WTC11 (cell line): ENCODE measurements around the gene POU3F3. TPM values are rescaled to one million over a fixed set of nuclear protein-coding genes. Genes with fewer than 3 reads are reported as not detected.

Experiments
- ATAC-seq: fragments of 200-7000 bp; cut with Tn5 transposase; 2 replicates; pipeline ENCODE4 v1.10.0; 2021; ENCODE audit warnings: mild to moderate bottlenecking, moderate library complexity
- CTCF ChIA-PET: fragments of 300-600 bp; sonication (Branson Sonifier 250); formaldehyde crosslinking; loops from one replicate; lab custom pipeline; 2021; ENCODE audit warnings: antibody characterized with exemption; lab: Charles Lee
- POLR2A ChIA-PET: fragments of 350-600 bp; sonication (Branson Sonifier 250); formaldehyde crosslinking; loops from one replicate; lab custom pipeline; 2021; ENCODE audit warnings: antibody characterized with exemption; lab: Charles Lee
- DNase-seq: peaks from one replicate; pipeline ENCODE4 v3.0.0; 2021; ENCODE audit warnings: low spot score
- H3K27ac Mint-ChIP-seq: 2 replicates; pipeline ENCODE4 v1.8.0; 2021; ENCODE audit warnings: mixed read lengths
- H3K27me3 Mint-ChIP-seq: 2 replicates; pipeline ENCODE4 v1.8.0; 2021; ENCODE audit warnings: low read depth, mild to moderate bottlenecking, moderate library complexity, mixed read lengths
- H3K36me3 Mint-ChIP-seq: 2 replicates; pipeline ENCODE4 v1.8.0; 2021; ENCODE audit warnings: mixed read lengths
- H3K4me1 Mint-ChIP-seq: 2 replicates; pipeline ENCODE4 v1.8.0; 2022; ENCODE audit warnings: mixed read lengths
- H3K4me3 Mint-ChIP-seq: 2 replicates; pipeline ENCODE4 v1.8.0; 2021; ENCODE audit warnings: mild to moderate bottlenecking, moderate library complexity, mixed read lengths
- H3K9me3 Mint-ChIP-seq: 2 replicates; pipeline ENCODE4 v1.8.0; 2021; ENCODE audit warnings: mixed read lengths
- FOXJ3 ChIP-seq: sonication (generic); formaldehyde crosslinking; IDR thresholded peaks from 2 replicates; pipeline ENCODE4 v1.9.0; 2021; ENCODE audit warnings: missing genetic modification reagents, mild to moderate bottlenecking, borderline replicate concordance
- NFE2L1 ChIP-seq: sonication (generic); formaldehyde crosslinking; IDR thresholded peaks from 2 replicates; pipeline ENCODE4 v1.8.1; 2023; ENCODE audit warnings: missing genetic modification reagents
- NR2C2 ChIP-seq: sonication (generic); formaldehyde crosslinking; IDR thresholded peaks from 2 replicates; pipeline ENCODE4 v1.8.0; 2022; ENCODE audit warnings: mild to moderate bottlenecking, missing genetic modification reagents
- NR3C1 ChIP-seq: sonication (generic); formaldehyde crosslinking; conservative IDR thresholded peaks from 2 replicates; pipeline ENCODE4 v1.8.1; 2023; ENCODE audit warnings: low read depth, mild to moderate bottlenecking, missing genetic modification reagents
- SP1 ChIP-seq: sonication (generic); formaldehyde crosslinking; conservative IDR thresholded peaks from 2 replicates; pipeline ENCODE4 v1.8.1; 2022; ENCODE audit warnings: missing genetic modification reagents
- TCF7 ChIP-seq: sonication (generic); formaldehyde crosslinking; IDR thresholded peaks from 2 replicates; pipeline ENCODE4 v1.8.0; 2022; ENCODE audit warnings: mild to moderate bottlenecking, low read depth, missing genetic modification reagents, moderate library complexity
- TP53 ChIP-seq: sonication (generic); formaldehyde crosslinking; IDR thresholded peaks from 2 replicates; pipeline ENCODE4 v1.8.1; 2023; ENCODE audit warnings: mild to moderate bottlenecking, missing genetic modification reagents
- ZNF317 ChIP-seq: sonication (generic); formaldehyde crosslinking; IDR thresholded peaks from 2 replicates; pipeline ENCODE4 v1.8.1; 2023; ENCODE audit warnings: low read depth, mild to moderate bottlenecking, moderate library complexity, missing genetic modification reagents, borderline replicate concordance
- ZNF423 ChIP-seq: fragments of 250-450 bp; sonication (Bioruptor Pico); IDR thresholded peaks from 2 replicates; pipeline ENCODE4 v2.1.2; 2022; ENCODE audit warnings: mild to moderate bottlenecking, moderate library complexity
- total RNA-seq: library from RNA; stranded (reverse); gene quantifications from 3 replicates; pipeline ENCODE4 v1.2.3, GENCODE V29; 2021
- TF ChIP-seq, protein P1 (sequence below): sonication (generic); formaldehyde crosslinking; IDR thresholded peaks from 2 replicates; pipeline ENCODE4 v1.8.1; 2023; ENCODE audit warnings: mild to moderate bottlenecking, missing genetic modification reagents, moderate library complexity
- TF ChIP-seq, protein P2 (sequence below): sonication (generic); formaldehyde crosslinking; IDR thresholded peaks from 2 replicates; pipeline ENCODE4 v1.8.1; 2023; ENCODE audit warnings: mild to moderate bottlenecking, missing genetic modification reagents, moderate library complexity
- TF ChIP-seq, protein P3 (sequence below): sonication (generic); formaldehyde crosslinking; IDR thresholded peaks from 2 replicates; pipeline ENCODE4 v1.8.0; 2022; ENCODE audit warnings: mild to moderate bottlenecking, missing genetic modification reagents
- TF ChIP-seq, protein P4 (sequence below): sonication (generic); formaldehyde crosslinking; IDR thresholded peaks from 2 replicates; pipeline ENCODE4 v1.8.1; 2022; ENCODE audit warnings: mild to moderate bottlenecking, moderate library complexity, missing genetic modification reagents
- TF ChIP-seq, protein P5 (sequence below): fragments of 250-450 bp; sonication (Bioruptor Pico); IDR thresholded peaks from 2 replicates; pipeline ENCODE4 v1.9.0; 2021; ENCODE audit warnings: moderate library complexity, mild to moderate bottlenecking, inconsistent platforms, borderline replicate concordance
- TF ChIP-seq, protein P6 (sequence below): sonication (generic); formaldehyde crosslinking; IDR thresholded peaks from 2 replicates; pipeline ENCODE4 v1.8.0; 2022; ENCODE audit warnings: mild to moderate bottlenecking, missing genetic modification reagents
- TF ChIP-seq, protein P7 (sequence below): sonication (generic); formaldehyde crosslinking; IDR thresholded peaks from 2 replicates; pipeline ENCODE4 v1.8.1; 2022; ENCODE audit warnings: low read depth, missing genetic modification reagents, borderline replicate concordance

Gene POU3F3
- total RNA-seq, 1 experiment from 2014 or later: not detected

DNA sequence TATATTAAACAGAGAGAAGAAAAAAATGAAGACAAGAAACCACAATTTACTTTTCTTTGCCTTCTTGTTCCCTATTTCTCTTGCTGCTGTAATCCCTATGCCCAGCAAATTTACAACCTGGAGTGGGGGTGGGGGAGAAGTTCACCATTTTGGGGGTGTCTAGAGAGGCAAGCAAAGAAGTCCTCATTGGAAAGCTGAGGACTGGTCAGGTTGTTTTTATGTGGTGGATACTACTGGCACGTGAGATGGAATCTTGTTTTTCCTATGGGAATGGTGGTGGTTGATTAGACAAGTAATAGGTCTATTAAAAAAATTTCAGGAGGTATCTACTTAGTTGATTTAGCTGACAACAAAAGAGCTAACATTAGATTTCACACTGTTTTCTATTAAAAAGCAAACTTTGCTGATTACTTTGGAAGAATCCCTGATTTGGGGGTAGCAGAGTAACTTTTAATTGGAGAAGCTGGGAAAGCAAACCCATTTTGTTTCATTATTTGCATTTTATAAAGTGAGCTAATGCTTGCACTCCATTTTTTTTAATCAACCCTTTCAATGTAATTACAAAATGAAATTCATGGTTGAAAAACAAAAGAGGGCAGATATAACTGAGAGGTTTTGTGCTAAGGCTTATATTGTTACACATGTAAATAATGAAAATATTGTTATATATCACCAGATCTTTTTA is 6.0 kb downstream of the POU3F3 start:
- H3K4me3 Mint-ChIP-seq: no peak overlapping the region

DNA sequence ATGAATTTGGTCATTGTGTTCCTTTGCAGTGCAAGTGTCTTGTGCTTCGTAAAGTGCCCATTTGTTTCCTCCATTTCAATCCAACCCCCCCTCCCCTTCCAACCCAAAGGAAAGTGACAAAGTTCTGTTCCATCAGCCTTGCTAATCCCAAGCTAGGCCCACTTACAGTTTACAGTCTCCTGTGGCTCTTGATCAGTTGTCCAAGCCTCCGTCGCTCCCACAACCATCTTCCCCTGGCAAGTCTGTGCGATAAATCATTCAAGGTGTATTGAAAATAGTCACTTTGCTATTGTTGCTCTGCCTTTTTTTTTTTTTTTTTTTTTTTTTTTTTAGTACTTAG is 6.5 kb downstream of the POU3F3 start:
- no peak for DNase-seq
- no peaks in the 10 kb centered on the region for H3K9me3 Mint-ChIP-seq
- peaks cover 49% of the 10 kb centered on the region for H3K4me1 Mint-ChIP-seq
- H3K36me3 Mint-ChIP-seq: no peaks in the 10 kb centered on the region; the same call in 1 of the 2 replicates
- no peak for ATAC-seq
- ChIA-PET CTCF (no interaction called here), POLR2A (no interaction called here)
- H3K27ac Mint-ChIP-seq: no peak overlapping the region
- peaks cover 92% of the 10 kb centered on the region for H3K27me3 Mint-ChIP-seq
- no peak overlapping the region for H3K4me3 Mint-ChIP-seq
- TF ChIP-seq SP1 (CRISPR knock-in tag): no peak
- no peak for TF ChIP-seq TCF7 (CRISPR knock-in tag)
- no peak for TF ChIP-seq NR2C2 (CRISPR knock-in tag)
- TF ChIP-seq, protein P1, sequence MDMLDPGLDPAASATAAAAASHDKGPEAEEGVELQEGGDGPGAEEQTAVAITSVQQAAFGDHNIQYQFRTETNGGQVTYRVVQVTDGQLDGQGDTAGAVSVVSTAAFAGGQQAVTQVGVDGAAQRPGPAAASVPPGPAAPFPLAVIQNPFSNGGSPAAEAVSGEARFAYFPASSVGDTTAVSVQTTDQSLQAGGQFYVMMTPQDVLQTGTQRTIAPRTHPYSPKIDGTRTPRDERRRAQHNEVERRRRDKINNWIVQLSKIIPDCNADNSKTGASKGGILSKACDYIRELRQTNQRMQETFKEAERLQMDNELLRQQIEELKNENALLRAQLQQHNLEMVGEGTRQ (CRISPR knock-in tag): no peak
- TF ChIP-seq, protein P2, sequence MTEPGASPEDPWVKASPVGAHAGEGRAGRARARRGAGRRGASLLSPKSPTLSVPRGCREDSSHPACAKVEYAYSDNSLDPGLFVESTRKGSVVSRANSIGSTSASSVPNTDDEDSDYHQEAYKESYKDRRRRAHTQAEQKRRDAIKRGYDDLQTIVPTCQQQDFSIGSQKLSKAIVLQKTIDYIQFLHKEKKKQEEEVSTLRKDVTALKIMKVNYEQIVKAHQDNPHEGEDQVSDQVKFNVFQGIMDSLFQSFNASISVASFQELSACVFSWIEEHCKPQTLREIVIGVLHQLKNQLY (CRISPR knock-in tag): no peak
- TF ChIP-seq, protein P3, sequence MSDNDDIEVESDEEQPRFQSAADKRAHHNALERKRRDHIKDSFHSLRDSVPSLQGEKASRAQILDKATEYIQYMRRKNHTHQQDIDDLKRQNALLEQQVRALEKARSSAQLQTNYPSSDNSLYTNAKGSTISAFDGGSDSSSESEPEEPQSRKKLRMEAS (CRISPR knock-in tag): no peak
- no peak for TF ChIP-seq FOXJ3 (CRISPR knock-in tag)
- no peak for TF ChIP-seq TP53 (CRISPR knock-in tag)
- no peak for TF ChIP-seq ZNF317 (CRISPR knock-in tag)
- TF ChIP-seq, protein P4, sequence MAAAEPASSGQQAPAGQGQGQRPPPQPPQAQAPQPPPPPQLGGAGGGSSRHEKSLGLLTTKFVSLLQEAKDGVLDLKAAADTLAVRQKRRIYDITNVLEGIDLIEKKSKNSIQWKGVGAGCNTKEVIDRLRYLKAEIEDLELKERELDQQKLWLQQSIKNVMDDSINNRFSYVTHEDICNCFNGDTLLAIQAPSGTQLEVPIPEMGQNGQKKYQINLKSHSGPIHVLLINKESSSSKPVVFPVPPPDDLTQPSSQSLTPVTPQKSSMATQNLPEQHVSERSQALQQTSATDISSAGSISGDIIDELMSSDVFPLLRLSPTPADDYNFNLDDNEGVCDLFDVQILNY (CRISPR knock-in tag): no peak
- TF ChIP-seq, protein P5, sequence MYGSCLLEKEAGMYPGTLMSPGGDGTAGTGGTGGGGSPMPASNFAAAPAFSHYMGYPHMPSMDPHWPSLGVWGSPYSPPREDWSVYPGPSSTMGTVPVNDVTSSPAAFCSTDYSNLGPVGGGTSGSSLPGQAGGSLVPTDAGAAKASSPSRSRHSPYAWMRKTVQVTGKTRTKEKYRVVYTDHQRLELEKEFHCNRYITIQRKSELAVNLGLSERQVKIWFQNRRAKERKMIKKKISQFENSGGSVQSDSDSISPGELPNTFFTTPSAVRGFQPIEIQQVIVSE (CRISPR knock-in tag): no peak

More for the DNA sequence above, 6.0 kb downstream of the POU3F3 start:
- Mint-ChIP-seq H3K36me3 (no peaks in the 10 kb centered on the region; the same call in 1 of the 2 replicates), H3K9me3 (no peaks in the 10 kb centered on the region), H3K27me3 (peaks cover 87% of the 10 kb centered on the region), H3K4me1 (peaks cover 46% of the 10 kb centered on the region), H3K27ac (no peak overlapping the region)
- DNase-seq (no peak), ATAC-seq (no peak)
- ChIA-PET CTCF (no interaction called here), POLR2A (interaction anchor here (1.0 kb wide), 1 partner anchor 9 kb away, joined by 3 read pairs; no protein-coding TSS in a partner anchor)
- TF ChIP-seq, protein P2 (CRISPR knock-in tag): no peak
- TF ChIP-seq NR3C1 (no peak), NFE2L1 (CRISPR knock-in tag) (no peak), ZNF423 (CRISPR knock-in tag) (no peak), FOXJ3 (CRISPR knock-in tag) (no peak)
- TF ChIP-seq, protein P6, sequence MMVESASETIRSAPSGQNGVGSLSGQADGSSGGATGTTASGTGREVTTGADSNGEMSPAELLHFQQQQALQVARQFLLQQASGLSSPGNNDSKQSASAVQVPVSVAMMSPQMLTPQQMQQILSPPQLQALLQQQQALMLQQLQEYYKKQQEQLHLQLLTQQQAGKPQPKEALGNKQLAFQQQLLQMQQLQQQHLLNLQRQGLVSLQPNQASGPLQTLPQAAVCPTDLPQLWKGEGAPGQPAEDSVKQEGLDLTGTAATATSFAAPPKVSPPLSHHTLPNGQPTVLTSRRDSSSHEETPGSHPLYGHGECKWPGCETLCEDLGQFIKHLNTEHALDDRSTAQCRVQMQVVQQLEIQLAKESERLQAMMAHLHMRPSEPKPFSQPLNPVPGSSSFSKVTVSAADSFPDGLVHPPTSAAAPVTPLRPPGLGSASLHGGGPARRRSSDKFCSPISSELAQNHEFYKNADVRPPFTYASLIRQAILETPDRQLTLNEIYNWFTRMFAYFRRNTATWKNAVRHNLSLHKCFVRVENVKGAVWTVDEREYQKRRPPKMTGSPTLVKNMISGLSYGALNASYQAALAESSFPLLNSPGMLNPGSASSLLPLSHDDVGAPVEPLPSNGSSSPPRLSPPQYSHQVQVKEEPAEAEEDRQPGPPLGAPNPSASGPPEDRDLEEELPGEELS: no peak
- TF ChIP-seq, protein P7, sequence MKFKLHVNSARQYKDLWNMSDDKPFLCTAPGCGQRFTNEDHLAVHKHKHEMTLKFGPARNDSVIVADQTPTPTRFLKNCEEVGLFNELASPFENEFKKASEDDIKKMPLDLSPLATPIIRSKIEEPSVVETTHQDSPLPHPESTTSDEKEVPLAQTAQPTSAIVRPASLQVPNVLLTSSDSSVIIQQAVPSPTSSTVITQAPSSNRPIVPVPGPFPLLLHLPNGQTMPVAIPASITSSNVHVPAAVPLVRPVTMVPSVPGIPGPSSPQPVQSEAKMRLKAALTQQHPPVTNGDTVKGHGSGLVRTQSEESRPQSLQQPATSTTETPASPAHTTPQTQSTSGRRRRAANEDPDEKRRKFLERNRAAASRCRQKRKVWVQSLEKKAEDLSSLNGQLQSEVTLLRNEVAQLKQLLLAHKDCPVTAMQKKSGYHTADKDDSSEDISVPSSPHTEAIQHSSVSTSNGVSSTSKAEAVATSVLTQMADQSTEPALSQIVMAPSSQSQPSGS (CRISPR knock-in tag): no peak
